ENCODE results near the gene ROR1.

Gene ROR1

GRCh38 chr1:64114012-64114525 lies 340.3 kb downstream of the ROR1 start:
- DNase-seq: no peak

GRCh38 chr1:64116537-64116936 lies 342.7 kb downstream of the ROR1 start:
- no peak for DNase-seq

GRCh38 chr1:64117492-64117891 lies 343.7 kb downstream of the ROR1 start:
- no peak for DNase-seq

- no peak for DNase-seq
Measured at GRCh38 chr1:64121766-64122385, 348.1 kb downstream of the ROR1 start.

GRCh38 chr1:64122588-64122987 lies 348.8 kb downstream of the ROR1 start:
- DNase-seq: no peak

- no peak for DNase-seq
Measured at GRCh38 chr1:64124704-64125440, 351.1 kb downstream of the ROR1 start.

- DNase-seq: no peak
Measured at GRCh38 chr1:64126581-64126980, 352.8 kb downstream of the ROR1 start.

- DNase-seq: no peak
Measured at GRCh38 chr1:64127297-64127696, 353.5 kb downstream of the ROR1 start.

DNA sequence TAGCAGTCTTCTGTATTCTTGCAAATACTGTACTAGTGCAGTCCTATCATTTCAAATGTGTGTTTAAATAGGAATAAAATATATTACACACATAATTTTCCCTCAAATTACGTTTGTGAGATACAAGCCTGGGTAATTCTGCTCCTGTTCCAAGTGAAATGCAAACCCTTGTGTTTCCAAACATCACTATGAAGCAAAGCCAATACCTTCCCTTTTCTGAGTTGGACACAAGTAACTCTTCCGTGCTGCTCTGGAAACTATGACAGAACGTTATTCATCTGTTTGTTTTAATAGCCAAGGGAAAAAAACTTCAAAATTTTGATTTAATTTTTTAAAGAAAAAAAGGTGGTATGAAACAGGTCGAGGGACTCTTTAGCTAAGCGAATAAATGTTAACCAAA lies 355.9 kb downstream of the ROR1 start:
- no peak for DNase-seq

DNA sequence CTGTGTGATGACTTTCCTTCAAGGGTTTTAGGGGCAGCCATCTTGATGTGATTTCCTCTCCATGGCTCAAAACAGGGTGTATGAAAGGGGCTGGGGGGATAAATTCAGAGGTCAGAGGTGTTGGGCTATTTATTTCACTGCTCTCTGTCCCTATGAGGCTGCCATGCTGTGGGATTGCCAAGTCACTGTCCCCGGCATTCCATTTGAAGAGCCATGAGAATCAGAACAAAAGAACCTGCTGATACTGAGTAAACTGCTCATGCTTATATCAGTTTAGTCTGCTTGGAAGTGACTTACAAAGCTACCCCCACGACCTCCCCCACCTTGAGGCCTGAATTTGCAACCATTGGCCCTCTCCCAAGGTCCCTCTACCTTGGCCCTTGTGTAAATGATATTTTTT lies 357.3 kb downstream of the ROR1 start:
- no peak for DNase-seq

DNA sequence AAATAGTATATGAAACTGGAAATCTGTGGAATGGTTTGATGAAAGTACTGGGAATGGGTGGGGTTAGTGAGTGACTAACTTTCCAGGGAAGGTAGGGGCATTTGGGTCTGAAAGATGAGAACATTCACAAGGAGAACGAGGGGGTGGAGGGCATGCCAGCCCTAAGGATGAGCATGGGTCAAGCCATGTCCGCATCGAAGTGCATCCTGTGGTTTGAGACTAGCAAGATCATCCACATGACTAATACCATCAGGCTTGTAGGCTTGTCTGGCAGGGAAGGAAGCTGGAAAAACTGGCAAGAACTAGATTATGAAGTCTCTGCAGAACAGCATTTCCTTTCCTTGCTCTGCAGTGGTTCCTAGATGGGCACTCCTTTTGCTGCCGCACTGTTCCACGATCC lies 359.2 kb downstream of the ROR1 start:
- DNase-seq: no peak

GRCh38 chr1:64135462-64136223 lies 361.8 kb downstream of the ROR1 start:
- no peak for DNase-seq

DNA sequence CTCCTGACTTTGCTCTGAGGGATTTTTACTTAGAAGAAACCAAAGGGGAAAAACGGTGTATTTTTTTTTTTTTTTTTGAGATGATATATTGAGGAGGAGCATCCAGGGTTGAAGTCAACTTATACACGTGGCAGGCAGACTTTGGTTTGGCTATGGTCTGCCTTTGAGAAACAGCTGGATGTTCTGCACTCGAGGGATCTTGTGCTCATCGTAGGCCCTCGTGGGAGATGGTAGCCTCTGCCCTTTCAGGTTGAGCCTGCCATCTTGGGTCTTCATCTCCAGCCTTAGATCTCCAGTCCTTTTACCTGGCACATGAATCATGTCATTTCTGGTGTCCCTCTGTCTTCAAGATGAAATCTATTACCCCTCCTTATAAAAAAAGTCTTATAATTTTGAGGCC lies 362.5 kb downstream of the ROR1 start:
- DNase-seq: no peak

- peak; percentile 21 for DNase-seq
Measured at GRCh38 chr1:64136752-64137411, 363.1 kb downstream of the ROR1 start.

DNA sequence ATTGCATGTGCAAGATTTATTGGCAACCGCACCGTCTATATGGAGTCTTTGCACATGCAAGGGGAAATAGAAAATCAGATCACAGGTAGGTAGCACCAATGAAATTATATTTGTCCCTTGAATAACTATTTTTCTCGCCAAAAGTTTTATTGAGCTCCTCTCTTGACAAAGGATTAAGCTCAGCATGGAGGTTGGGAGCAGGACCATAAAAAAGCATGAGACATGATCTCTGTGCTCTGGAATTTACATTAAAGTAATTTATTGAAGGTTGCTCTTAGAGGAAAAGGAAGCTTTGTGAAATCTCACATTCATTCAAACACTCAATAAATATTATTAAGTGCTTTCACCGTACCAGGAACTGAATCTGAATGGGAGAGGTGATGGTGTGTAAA lies 363.6 kb downstream of the ROR1 start:
- no peak for DNase-seq

GRCh38 chr1:64139877-64140276 lies 366.1 kb downstream of the ROR1 start:
- no peak for DNase-seq

GRCh38 chr1:64140596-64140995 lies 366.8 kb downstream of the ROR1 start:
- DNase-seq: no peak

DNA sequence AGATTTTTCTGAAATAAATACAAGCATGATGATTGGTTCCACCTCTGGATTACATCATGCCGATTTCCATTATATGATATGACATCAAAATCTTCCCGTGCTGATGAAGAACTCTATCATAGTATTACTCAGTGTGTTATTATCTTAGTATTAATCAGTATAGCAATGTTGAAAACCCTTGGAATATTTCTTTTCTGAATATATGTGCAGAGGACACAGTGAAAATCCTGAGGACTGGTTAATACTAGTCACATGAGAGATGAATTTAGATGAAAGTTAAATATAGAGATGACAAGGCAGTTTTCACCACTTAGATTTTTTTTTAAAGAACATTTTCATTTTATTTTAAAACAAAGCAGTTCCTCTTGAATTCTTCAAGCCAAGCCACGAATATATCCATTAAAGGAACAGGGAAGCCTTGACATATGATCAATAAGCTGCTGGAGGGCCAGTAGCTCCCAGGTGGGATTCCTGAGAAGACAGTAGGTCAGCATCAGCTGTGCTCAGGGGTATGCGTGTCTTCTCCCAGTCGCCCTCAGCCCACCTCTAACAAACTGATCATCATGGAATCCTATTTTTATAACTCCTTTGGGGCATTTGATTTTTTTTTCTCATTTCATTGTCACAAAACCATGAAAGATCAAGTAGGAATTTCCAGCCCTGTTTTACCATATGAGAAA lies 373.4 kb downstream of the ROR1 start:
- no peak for DNase-seq

- no peak for DNase-seq
Measured at GRCh38 chr1:64147759-64148158, 373.9 kb downstream of the ROR1 start.

- DNase-seq: no peak
Measured at GRCh38 chr1:64150266-64150665, 376.4 kb downstream of the ROR1 start.

DNA sequence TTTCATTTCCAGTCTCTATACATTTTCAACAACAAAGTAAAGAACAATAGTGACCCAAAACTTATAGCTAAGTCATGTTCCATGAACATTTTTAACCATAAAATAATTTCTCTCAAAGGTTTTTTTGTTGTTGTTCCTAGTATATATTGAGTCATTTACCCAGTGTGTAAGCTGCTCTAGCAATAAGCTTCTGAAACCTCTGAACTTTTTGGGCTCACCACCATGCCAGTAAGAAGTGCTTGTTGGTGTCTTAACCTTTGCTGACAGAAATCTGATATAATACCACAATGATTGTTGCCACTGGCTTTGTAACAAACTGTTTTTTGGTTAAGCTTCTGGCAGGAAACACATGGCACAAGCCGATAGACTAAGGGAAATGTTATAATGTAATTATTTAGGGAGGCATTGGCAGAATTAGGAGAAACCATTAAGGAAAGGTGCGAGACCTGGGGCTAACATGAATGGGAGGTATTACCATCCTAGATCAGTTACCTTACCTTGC lies 377.0 kb downstream of the ROR1 start:
- DNase-seq: no peak

GRCh38 chr1:64155278-64155677 lies 381.5 kb downstream of the ROR1 start:
- DNase-seq: no peak
